KOPT-K1 (cell line): Measurements from ENCODE around the gene MLN.

Source experiments
- H3K27ac ChIP-seq: fragments of 200-600 bp; sonication (generic); 2 replicates; pipeline ENCODE4 v1.5.1; 2016; ENCODE audit warnings: antibody characterized with exemption, mild to moderate bottlenecking, low read depth, low read length; ENCODE audit not compliant: poor library complexity, severe bottlenecking
- H3K36me3 ChIP-seq: fragments of 200-600 bp; sonication (generic); 2 replicates; pipeline ENCODE4 v1.5.1; 2017; ENCODE audit warnings: antibody characterized with exemption, mild to moderate bottlenecking, low read length, moderate library complexity; ENCODE audit not compliant: insufficient read depth
- H3K9me3 ChIP-seq: fragments of 200-600 bp; sonication (generic); 2 replicates; pipeline ENCODE4 v1.5.1; 2017; ENCODE audit warnings: antibody characterized with exemption, low read length, mild to moderate bottlenecking; ENCODE audit not compliant: insufficient read depth, poor library complexity, severe bottlenecking

The MLN gene

GRCh38 chr6:33813246-33813904 is 9.6 kb upstream of the MLN start:
- Histone ChIP-seq H3K9me3 (no peaks in the 10 kb centered on the region), H3K27ac (no peak overlapping the region), H3K36me3 (no peaks in the 10 kb centered on the region)

DNA sequence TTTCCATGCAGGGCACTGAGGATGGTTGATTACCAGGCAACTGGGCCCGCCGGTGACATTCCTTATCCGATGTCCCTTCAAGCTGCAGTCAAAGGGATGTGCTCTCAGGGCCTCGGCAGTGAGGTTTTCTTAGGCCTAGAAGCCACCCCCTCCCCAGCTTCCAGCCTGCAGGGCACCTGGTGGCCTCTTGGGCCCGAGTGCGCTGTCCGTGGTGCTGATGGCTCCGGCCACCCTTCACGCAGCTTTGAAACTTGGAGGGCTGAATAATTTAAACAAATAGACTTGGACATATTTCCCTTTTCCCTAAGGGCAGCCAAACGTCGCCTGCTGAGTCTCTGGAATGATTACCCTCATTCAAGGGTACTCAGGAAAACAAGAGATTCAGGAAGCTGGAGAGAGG is 8.9 kb upstream of the MLN start:
- Histone ChIP-seq H3K36me3 (no peaks in the 10 kb centered on the region), H3K27ac (no peak overlapping the region), H3K9me3 (no peaks in the 10 kb centered on the region)

GRCh38 chr6:33809594-33809993 is 5.8 kb upstream of the MLN start:
- H3K9me3 ChIP-seq = no peaks in the 10 kb centered on the region
- no peak overlapping the region for H3K27ac ChIP-seq
- no peaks in the 10 kb centered on the region for H3K36me3 ChIP-seq

DNA sequence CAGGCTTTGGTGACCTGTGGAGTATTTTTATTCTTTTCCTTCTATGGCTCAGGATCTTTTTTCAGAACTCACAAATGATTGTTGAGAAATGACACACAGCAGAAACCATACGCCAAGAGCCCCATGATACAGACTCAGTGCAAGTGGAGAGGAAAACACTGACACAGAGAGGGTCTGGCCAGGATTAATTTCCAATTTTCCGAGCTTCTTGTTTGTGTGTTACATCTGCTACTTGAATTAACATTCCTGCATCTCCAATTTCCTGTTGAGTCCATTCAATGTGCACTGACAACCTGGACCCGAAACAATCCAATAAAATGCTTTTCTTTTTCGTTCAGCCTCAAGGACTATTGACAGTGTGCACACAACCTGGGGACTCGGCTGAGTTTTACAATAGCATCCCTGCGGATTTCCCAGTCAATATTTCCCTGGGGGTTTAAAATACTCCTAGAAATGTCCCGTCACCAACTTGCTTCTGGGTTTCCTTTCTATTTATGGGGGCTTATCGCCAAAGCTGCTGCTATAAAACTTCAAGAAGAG is 4.9 kb upstream of the MLN start:
- H3K9me3 ChIP-seq = no peaks in the 10 kb centered on the region
- no peaks in the 10 kb centered on the region for H3K36me3 ChIP-seq
- no peak overlapping the region for H3K27ac ChIP-seq

DNA sequence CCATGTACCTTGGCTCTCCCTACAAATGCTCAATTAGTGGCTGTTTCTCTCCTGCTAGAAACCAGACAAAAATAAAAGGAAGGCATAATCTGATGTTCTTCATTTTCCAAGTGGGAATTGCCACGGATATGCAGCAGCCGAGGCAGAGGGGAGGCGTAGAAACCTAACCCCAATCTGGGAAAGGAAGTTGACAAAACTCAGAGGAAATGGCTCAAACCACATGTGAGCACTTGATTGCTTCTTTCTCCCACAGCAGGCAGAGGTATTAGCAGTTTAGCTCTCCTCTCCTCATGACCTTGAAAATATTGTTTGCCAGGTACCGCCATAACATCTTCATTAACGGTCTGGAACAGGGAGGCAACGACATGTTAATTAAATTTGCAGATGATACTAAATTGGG is 3.8 kb upstream of the MLN start:
- Histone ChIP-seq H3K9me3 (no peaks in the 10 kb centered on the region), H3K36me3 (no peaks in the 10 kb centered on the region), H3K27ac (no peak overlapping the region)

DNA sequence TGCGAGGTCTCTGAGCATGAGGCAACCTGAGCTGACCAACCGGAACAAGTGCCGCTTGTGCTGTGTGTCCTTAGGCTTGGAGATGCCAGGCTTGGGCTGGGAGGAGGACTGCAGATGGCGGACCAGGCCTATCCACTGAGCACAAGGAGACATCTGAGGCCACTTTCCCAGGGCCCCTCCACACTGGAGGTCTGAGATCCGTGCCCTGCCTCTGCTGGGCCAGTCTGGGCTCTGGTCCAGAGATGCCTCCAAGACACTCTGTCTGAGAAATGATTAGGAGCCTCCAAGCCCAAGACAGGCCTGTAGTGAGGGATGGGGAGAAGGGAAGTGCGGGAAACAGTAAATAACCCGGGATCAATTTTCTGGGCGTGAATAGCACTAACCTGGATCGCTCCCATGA is 3.0 kb upstream of the MLN start:
- Histone ChIP-seq H3K27ac (no peak overlapping the region), H3K36me3 (no peaks in the 10 kb centered on the region), H3K9me3 (no peaks in the 10 kb centered on the region)

GRCh38 chr6:33802186-33802958 is 1.4 kb downstream of the MLN start:
- H3K9me3 ChIP-seq = no peaks in the 10 kb centered on the region
- H3K27ac ChIP-seq = no peak overlapping the region

DNA sequence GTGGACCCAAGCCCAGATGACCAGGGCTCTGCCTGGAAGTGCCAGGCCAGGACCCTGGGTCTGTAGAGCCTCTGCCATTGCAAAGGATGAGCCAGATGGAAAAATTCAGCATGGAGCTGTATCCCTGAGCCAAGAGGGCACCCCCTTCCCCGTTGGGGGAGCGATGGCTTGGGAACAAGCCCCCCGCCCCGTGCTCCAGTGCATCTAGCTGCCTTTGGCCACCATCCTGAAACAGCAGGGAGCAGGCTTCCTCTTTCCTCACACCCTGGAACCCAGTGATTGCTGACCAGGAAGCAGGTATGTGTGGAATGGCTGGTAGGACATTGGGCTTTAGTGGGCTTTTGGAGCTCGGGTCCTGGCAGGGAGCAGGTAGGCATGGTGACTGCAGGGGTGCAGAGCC is 2.2 kb downstream of the MLN start:
- H3K27ac ChIP-seq = no peak overlapping the region
- no peaks in the 10 kb centered on the region for H3K36me3 ChIP-seq
- H3K9me3 ChIP-seq = no peaks in the 10 kb centered on the region

More at GRCh38 chr6:33802186-33802958, 1.4 kb downstream of the MLN start:
- no peaks in the 10 kb centered on the region for H3K36me3 ChIP-seq

- Histone ChIP-seq H3K27ac (no peak overlapping the region), H3K36me3 (no peaks in the 10 kb centered on the region), H3K9me3 (no peaks in the 10 kb centered on the region)
Measured at GRCh38 chr6:33800248-33800969, 3.4 kb downstream of the MLN start.

DNA sequence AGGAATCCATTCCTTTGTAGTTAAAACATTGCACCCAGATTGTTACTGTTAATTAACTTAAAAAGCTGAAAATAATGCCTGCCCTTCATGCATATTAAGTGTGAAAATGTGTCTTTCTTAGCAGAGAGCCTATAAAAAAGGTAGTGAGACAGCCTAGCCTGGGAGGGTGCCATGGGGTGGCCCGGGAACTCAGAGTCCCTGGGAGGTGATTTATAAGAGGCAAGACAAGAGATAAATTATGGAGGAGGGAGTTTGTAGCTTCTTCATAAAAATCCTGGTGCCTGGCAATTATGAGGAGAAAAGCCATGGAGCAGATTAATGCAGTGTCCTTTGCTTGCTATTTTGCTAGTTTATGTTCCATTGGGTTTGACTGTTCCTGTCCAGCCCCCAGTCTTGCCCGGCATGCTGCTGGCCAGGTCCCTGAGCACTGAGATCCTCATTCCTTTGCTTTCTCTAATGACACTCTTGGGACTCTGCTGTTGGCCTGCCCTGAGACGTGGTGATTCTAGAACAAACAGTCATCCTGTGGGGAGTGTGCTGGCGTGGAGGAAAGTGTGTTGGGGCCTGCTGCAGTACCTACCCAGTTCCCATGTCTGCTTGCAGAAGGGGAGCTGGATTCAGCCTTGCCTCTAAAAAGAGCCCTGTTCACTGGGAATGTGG is 4.2 kb downstream of the MLN start:
- Histone ChIP-seq H3K36me3 (no peaks in the 10 kb centered on the region), H3K9me3 (no peaks in the 10 kb centered on the region), H3K27ac (no peak overlapping the region)

GRCh38 chr6:33798343-33798848 is 5.4 kb downstream of the MLN start:
- no peak overlapping the region for H3K27ac ChIP-seq
- no peaks in the 10 kb centered on the region for H3K36me3 ChIP-seq
- H3K9me3 ChIP-seq = no peaks in the 10 kb centered on the region

DNA sequence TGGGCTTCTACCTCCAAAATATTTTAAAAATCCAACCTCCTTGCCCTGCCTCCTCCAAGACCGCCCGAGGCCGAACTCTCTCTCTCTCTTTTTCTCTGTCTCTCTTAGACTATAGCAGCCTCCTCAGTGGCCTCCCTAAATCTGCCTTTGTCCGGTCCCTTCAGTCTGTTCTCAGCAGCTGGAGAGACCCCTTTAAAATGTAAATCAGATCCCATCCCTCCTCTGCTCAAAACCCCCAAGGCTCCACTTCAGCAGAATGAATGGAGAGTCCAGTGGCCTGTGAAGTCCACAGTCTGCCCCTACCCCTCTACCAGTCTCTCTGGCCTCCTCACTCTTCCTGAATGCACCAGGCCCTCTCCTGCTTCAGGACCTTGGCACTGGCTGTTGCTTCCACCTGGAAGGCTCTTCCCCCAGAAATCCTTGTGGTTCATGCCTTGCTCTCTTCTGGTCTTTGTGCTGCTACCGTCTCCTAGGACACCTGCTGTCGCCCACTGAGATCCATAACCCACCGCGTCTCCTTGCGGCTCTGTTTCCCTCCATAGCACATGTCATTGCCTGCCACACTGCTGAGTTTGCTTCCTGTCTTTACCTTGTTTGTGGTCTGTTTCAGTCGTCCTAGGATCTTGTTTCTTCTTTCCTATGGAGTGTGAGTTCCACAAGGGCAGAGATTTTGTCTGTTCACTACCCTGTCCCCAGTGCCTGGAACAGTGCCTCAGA is 6.0 kb downstream of the MLN start:
- no peaks in the 10 kb centered on the region for H3K9me3 ChIP-seq
- H3K36me3 ChIP-seq = no peaks in the 10 kb centered on the region
- no peak overlapping the region for H3K27ac ChIP-seq

- Histone ChIP-seq H3K27ac (no peak overlapping the region), H3K36me3 (no peaks in the 10 kb centered on the region), H3K9me3 (no peaks in the 10 kb centered on the region)
Measured at GRCh38 chr6:33794910-33795623, 8.7 kb downstream of the MLN start.

- Histone ChIP-seq H3K27ac (no peak overlapping the region), H3K36me3 (no peaks in the 10 kb centered on the region), H3K9me3 (no peaks in the 10 kb centered on the region)
Measured at GRCh38 chr6:33792981-33793380, 10.8 kb downstream of the MLN start.
